H1 (cell line): ENCODE results near the gene GALNT7. TPM values are rescaled to one million over a fixed set of nuclear protein-coding genes. Genes with fewer than 3 reads are reported as not detected.

ENCODE experiments used
- CBX5 ChIP-seq: fragments of 300-800, 300-1000 bp; sonication (generic); IDR thresholded peaks from 2 replicates; pipeline ENCODE4 v1.7.1; 2016; ENCODE audit warnings: antibody characterized with exemption, low read length, low read depth
- CEBPB ChIP-seq: IDR thresholded peaks from 2 replicates; pipeline ENCODE4 v1.6.1; 2012; ENCODE audit warnings: low read depth, low read length
- CTBP2 ChIP-seq: IDR thresholded peaks from 2 replicates; pipeline ENCODE4 v1.7.0; 2011; ENCODE audit warnings: borderline replicate concordance, mild to moderate bottlenecking, moderate library complexity, mixed read lengths, low read length; ENCODE audit not compliant: insufficient read depth, insufficient read length
- EP300 ChIP-seq, 2 experiments: IDR thresholded peaks; 1 replicate in 1 of 2; 2 replicates in 1 of 2; pipeline ENCODE4 v1.6.1; 2011 to 2012; ENCODE audit warnings: low read depth in 2 of 2, low read length in 2 of 2, mild to moderate bottlenecking in 2 of 2, borderline replicate concordance in 1 of 2, inconsistent platforms in 1 of 2, moderate library complexity in 1 of 2
- EZH2 ChIP-seq: fragments of 200-600 bp; sonication (generic); IDR thresholded peaks from 2 replicates; pipeline ENCODE4 v1.7.1; 2012; ENCODE audit warnings: low read depth, mild to moderate bottlenecking, moderate library complexity, low read length, inconsistent platforms; ENCODE audit not compliant: severe bottlenecking
- MAFK ChIP-seq: IDR thresholded peaks from 2 replicates; pipeline ENCODE4 v1.6.1; 2012; ENCODE audit warnings: low read depth, mild to moderate bottlenecking, improper control_type of control experiment, low read length
- RAD21 ChIP-seq, 2 experiments: IDR thresholded peaks in 1 of 2; conservative IDR thresholded peaks in 1 of 2; 2 replicates each; pipeline ENCODE4 v1.6.1; 2011; ENCODE audit warnings: low read depth in 2 of 2, low read length in 2 of 2, improper control_type of control experiment in 1 of 2, inconsistent platforms in 1 of 2, mild to moderate bottlenecking in 1 of 2, moderate library complexity in 1 of 2
- polyA plus RNA-seq, 7 experiments: library from polyadenylated mRNA; depleted of rRNA in 3 of 7; stranded (reverse) in 5 of 7; unstranded in 2 of 7; fragments of >200 nt in 5 of 7; fragments of 200-250 nt in 2 of 7; gene quantifications; 1 replicate in 5 of 7; 2 replicates in 1 of 7; 4 replicates in 1 of 7; pipeline versions ENCODE4 v1.2.1 to v1.2.3, GENCODE V29; 2011 to 2013; ENCODE audit warnings: missing spikeins in 2 of 7, mixed read lengths in 2 of 7
- total RNA-seq: library from RNA; stranded (reverse); fragmentation: NEBNext Ultra II Directional; extraction: Animal tissue kit (Norgen Biotek cat#: 25700); gene quantifications from 2 replicates; pipeline ENCODE4 v1.2.1, GENCODE V29; 2021

Gene GALNT7
- total and polyA plus RNA-seq, 2 of the 8 experiments (the other 6 are each of a cell fraction or from before 2014, with no cell fraction given) = 22.4 to 85.5 TPM

DNA sequence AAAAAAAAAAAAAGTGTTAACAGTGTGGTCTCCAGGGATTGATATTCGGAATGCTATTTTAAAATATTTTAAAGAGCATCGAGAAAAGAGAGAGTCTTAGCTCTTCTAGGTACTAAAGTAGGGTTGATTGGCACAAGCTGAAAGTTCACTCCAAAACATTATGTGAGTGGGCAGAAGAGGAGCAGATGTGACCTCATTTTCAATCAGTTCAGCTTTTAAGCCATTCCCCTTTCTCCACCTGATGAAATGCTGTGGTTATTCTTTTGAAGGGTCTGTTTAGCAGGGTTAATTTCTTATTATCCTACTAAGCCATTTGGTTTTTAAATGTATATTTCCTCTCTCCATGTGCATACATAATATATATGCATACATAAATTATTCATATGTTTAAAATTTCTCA lies 69.2 kb downstream of the GALNT7 start (continued):
- no peak for TF ChIP-seq RAD21 (IDR thresholded peaks at IDR 0.05 in 1 of 2, conservative IDR thresholded peaks at IDR 0.05 in 1 of 2; ENCODE audit: low read depth in 2 of 2, low read length in 2 of 2)
- no peak for TF ChIP-seq CBX5
- TF ChIP-seq CTBP2 = no peak
- TF ChIP-seq MAFK = no peak
- TF ChIP-seq EP300 (IDR thresholded peaks at IDR 0.05; ENCODE audit: borderline replicate concordance in 1 of 2, low read depth in 2 of 2, low read length in 2 of 2) = no peak
- no peak for TF ChIP-seq CEBPB
- TF ChIP-seq EZH2 = no peak
- TF ChIP-seq, all 59 proteins: peak for 0
